Epithelial cell of esophagus (primary cell): ENCODE data around the gene CYP4B1.
A peak's percentile ranks its signal among the peaks of the same experiment; 100 is the strongest.
"Not testable (repeated sequence)": the region's sequence is repeated elsewhere in the genome, so short reads cannot be mapped to it uniquely, and the experiment has no call there.

Source experiments
- DNase-seq: peaks from one replicate; pipeline ENCODE4 v3.0.0; 2010; ENCODE audit warnings: low read depth
- H3K4me3 ChIP-seq: 2 replicates; pipeline ENCODE4 v1.5.1; 2011; ENCODE audit warnings: mild to moderate bottlenecking, low read length, control low read depth
- TF ChIP-seq, protein P1 (sequence below): IDR thresholded peaks from 2 replicates; pipeline ENCODE4 v1.5.1; 2011; ENCODE audit warnings: low read depth, mild to moderate bottlenecking, low read length, control low read depth, inconsistent platforms; ENCODE audit not compliant: insufficient read depth; ENCODE audit errors: missing control alignments

Gene CYP4B1

GRCh38 chr1:46798810-46799209, at the start of gene CYP4B1:
Gene CYP4B1 (plus strand): TSS chr1:46799046. CDS start chr1:46799082, 36 bp downstream.
- DNase-seq = peak; percentile 14
- TF ChIP-seq, protein P1, sequence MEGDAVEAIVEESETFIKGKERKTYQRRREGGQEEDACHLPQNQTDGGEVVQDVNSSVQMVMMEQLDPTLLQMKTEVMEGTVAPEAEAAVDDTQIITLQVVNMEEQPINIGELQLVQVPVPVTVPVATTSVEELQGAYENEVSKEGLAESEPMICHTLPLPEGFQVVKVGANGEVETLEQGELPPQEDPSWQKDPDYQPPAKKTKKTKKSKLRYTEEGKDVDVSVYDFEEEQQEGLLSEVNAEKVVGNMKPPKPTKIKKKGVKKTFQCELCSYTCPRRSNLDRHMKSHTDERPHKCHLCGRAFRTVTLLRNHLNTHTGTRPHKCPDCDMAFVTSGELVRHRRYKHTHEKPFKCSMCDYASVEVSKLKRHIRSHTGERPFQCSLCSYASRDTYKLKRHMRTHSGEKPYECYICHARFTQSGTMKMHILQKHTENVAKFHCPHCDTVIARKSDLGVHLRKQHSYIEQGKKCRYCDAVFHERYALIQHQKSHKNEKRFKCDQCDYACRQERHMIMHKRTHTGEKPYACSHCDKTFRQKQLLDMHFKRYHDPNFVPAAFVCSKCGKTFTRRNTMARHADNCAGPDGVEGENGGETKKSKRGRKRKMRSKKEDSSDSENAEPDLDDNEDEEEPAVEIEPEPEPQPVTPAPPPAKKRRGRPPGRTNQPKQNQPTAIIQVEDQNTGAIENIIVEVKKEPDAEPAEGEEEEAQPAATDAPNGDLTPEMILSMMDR = no peak
- no peak within 1 kb of the TSS for H3K4me3 ChIP-seq

DNA sequence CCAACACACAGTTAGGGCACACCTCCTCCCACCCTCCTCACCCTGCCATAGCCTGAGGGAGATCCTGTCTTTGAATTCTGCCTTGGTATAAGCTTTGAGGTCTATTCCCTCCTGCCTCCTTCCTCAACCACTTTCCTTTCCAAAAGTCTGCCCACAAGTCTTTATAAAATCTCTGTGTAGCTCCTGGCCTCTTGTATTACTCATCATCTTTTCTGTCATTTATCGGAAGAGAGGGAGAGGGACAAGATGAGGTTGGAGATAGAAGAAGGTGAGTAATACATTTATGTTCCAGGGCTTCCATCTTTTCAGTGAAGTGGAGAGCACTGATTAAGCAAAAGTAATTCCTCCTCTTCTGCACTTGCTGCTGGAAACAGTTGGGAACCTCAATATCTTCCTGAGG, 49.4 kb upstream of the CYP4B1 start:
- H3K4me3 ChIP-seq = no peak overlapping the region
- DNase-seq = peak; percentile 41
- TF ChIP-seq, protein P1 = no peak

GRCh38 chr1:46749921-46750404, 48.9 kb upstream of the CYP4B1 start:
- TF ChIP-seq, protein P1 = no peak
- DNase-seq = peak; percentile 79
- no peak overlapping the region for H3K4me3 ChIP-seq

DNA sequence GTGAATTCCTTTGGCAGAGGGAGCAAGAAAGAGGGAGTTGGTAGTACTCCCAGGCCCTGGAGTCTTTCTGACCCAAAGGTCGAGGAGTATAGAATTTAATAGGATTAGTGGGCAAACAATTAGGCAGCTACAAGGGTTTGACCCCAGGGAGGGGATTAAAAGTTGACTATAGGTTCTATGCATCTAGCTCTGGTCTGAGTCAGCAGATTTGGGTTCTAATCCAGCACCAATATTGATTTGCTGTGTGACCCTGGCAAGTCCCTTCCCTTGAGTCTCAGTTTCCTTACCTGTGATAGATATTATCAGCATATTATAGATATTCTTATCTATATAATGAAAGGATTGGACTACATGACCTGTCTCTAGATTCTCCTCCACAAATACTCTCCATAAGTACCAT, 44.9 kb upstream of the CYP4B1 start:
- DNase-seq = no peak
- no peak overlapping the region for H3K4me3 ChIP-seq
- TF ChIP-seq, protein P1 = no peak

DNA sequence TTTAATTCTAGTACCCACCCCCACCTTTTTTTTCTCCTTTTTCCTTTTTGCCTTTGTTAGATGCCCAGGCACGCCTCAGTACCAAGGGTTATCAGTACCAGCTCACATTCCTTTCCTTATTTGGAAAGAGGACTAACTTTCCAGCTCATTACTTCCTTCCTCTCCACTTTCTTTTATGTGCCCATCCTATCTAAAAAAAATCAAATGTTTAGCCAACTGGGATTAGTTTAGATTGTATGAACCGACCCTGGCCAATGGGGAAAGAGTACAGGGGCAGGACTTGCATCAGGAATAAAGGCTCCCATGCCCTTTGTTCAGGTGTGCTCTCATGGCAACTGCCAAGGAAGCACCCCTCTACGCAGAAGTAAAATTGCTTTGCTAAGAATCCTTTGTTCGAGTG, 44.1 kb upstream of the CYP4B1 start:
- not testable (repeated sequence) for H3K4me3 ChIP-seq, DNase-seq

- no peak for DNase-seq
- TF ChIP-seq, protein P1 = no peak
- no peak overlapping the region for H3K4me3 ChIP-seq
Observed at GRCh38 chr1:46755121-46755520, 43.7 kb upstream of the CYP4B1 start.

GRCh38 chr1:46757247-46757955, 41.4 kb upstream of the CYP4B1 start:
- DNase-seq = peak; percentile 75
- TF ChIP-seq, protein P1 = no peak
- no peak overlapping the region for H3K4me3 ChIP-seq
